GM12873 (cell line): ENCODE data around the gene COL8A1.

Experiments
- CTCF ChIP-seq: IDR thresholded peaks from 2 replicates; pipeline ENCODE4 v1.5.1; 2012; ENCODE audit warnings: low read depth, mild to moderate bottlenecking, moderate library complexity, low read length, control low read depth; ENCODE audit not compliant: insufficient read depth; ENCODE audit errors: missing control alignments

The COL8A1 gene

DNA sequence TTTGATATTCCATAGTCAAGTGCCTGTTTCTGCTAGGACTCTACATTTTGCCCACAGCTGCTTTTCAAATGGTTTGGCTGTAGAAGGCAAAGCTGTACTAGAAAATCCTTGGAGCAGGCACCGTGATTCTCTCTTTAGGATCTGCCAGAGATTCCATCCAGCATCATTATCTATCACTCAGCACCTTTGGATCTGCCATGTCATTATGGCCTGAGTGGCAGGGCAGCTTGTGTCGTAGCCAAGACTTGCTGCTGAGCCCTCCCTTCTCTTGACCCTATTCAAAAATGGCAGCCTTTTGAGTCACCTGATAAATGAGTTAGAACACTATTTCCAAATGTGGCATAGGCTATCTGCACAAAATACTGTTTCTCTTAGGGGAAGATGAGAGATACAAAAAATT lies 171.2 kb downstream of the COL8A1 start:
- no peak for TF ChIP-seq CTCF

DNA sequence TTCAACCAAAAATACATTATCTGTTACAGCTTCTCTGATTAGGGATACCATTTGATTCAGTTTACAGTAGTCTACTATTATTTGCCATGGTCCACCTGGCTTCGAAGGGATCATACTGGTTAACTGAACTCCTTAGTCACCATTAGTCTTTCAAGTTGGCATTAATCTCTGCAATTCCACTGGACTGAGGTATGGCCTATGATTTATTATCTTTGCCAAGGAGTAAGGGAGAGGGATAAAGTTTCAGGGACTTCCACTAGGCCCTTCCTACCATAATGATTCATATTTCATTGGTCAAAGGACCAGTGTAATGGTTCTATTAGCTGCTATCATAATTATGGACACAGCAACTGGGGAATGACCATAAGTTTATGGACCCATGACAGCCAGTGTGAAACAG lies 172.0 kb downstream of the COL8A1 start:
- TF ChIP-seq CTCF, result no peak

GRCh38 chr3:99817047-99817436 lies 178.6 kb downstream of the COL8A1 start:
- TF ChIP-seq CTCF, result no peak

- peak; percentile 43 for TF ChIP-seq CTCF
Measured at GRCh38 chr3:99817437-99818240, 179.2 kb downstream of the COL8A1 start, which contains the start of gene CMSS1. Gene CMSS1 (plus strand): TSS chr3:99817862.

GRCh38 chr3:99818818-99819217 lies 180.4 kb downstream of the COL8A1 start:
- no peak for TF ChIP-seq CTCF

GRCh38 chr3:99823723-99824711 lies 185.6 kb downstream of the COL8A1 start:
- no peak for TF ChIP-seq CTCF
